GM10266 (cell line): ENCODE measurements around the gene TEX14.

ENCODE experiments used
- DNase-seq: peaks from one replicate; pipeline ENCODE4 v3.0.0; 2012; ENCODE audit errors: extremely low spot score
- CTCF ChIP-seq: IDR thresholded peaks from 2 replicates; pipeline ENCODE4 v1.5.1; 2012; ENCODE audit warnings: mild to moderate bottlenecking, low read depth; ENCODE audit not compliant: control insufficient read depth, insufficient read depth; ENCODE audit errors: missing control alignments

The TEX14 gene

GRCh38 chr17:58535431-58535830, 156.4 kb downstream of the TEX14 start:
- TF ChIP-seq CTCF, result no peak
- DNase-seq, result no peak

- DNase-seq, result no peak
- TF ChIP-seq CTCF, result no peak
Measured at GRCh38 chr17:58534901-58535421, 156.9 kb downstream of the TEX14 start.

- DNase-seq, result no peak
- TF ChIP-seq CTCF, result no peak
Measured at GRCh38 chr17:58534331-58534730, 157.5 kb downstream of the TEX14 start.

GRCh38 chr17:58533616-58534188, 158.1 kb downstream of the TEX14 start:
- no peak for TF ChIP-seq CTCF
- DNase-seq, result no peak

GRCh38 chr17:58532555-58532951, 159.3 kb downstream of the TEX14 start:
- DNase-seq, result no peak
- no peak for TF ChIP-seq CTCF

- peak; percentile 83 for DNase-seq
- no peak for TF ChIP-seq CTCF
Measured at GRCh38 chr17:58531661-58532554, 159.9 kb downstream of the TEX14 start.

GRCh38 chr17:58531122-58531521, 160.7 kb downstream of the TEX14 start:
- TF ChIP-seq CTCF, result no peak
- no peak for DNase-seq
